Smooth muscle cell (in vitro differentiated cells): ENCODE results near the gene PTER. TPM values are rescaled to one million over a fixed set of nuclear protein-coding genes. Genes with fewer than 3 reads are reported as not detected.
A peak's percentile ranks its signal among the peaks of the same experiment; 100 is the strongest.

ENCODE experiments used
- DNase-seq: peaks from one replicate; lab custom pipeline; 2025; ENCODE audit not compliant: unreplicated experiment; lab: John Stamatoyannopoulos, UW
- H2AFZ ChIP-seq: fragments of 200-600 bp; sonication (generic); 2 replicates; pipeline ENCODE4 v1.6.0; 2016; ENCODE audit warnings: antibody characterized with exemption, low read depth, mild to moderate bottlenecking
- H3F3A ChIP-seq: fragments of 200-600 bp; sonication (generic); 2 replicates; pipeline ENCODE4 v1.6.0; 2017; ENCODE audit warnings: antibody characterized with exemption, low read depth
- H3K27ac ChIP-seq: fragments of 200-600 bp; sonication (generic); 2 replicates; pipeline ENCODE4 v1.5.1; 2016; ENCODE audit warnings: low read depth, mild to moderate bottlenecking
- H3K27me3 ChIP-seq: fragments of 200-600 bp; sonication (generic); 2 replicates; pipeline ENCODE4 v1.6.1; 2016; ENCODE audit warnings: low read depth, mild to moderate bottlenecking
- H3K36me3 ChIP-seq: fragments of 200-600 bp; sonication (generic); 2 replicates; pipeline ENCODE4 v1.5.1; 2016; ENCODE audit warnings: low read depth
- H3K4me1 ChIP-seq: fragments of 200-600 bp; sonication (generic); 2 replicates; pipeline ENCODE4 v1.5.1; 2016; ENCODE audit warnings: low read depth
- H3K4me2 ChIP-seq: fragments of 200-600 bp; sonication (generic); 2 replicates; pipeline ENCODE4 v1.6.0; 2016; ENCODE audit warnings: mild to moderate bottlenecking
- H3K4me3 ChIP-seq: fragments of 200-600 bp; sonication (generic); 2 replicates; pipeline ENCODE4 v1.5.1; 2016; ENCODE audit warnings: mild to moderate bottlenecking
- H3K79me2 ChIP-seq: fragments of 200-600 bp; sonication (generic); 2 replicates; pipeline ENCODE4 v1.6.0; 2016; ENCODE audit warnings: low read depth, mild to moderate bottlenecking
- H3K9ac ChIP-seq: fragments of 200-600 bp; sonication (generic); 2 replicates; pipeline ENCODE4 v1.6.0; 2016; ENCODE audit warnings: low read depth
- H3K9me3 ChIP-seq: fragments of 200-600 bp; sonication (generic); replicated peaks from 2 replicates; pipeline ENCODE4 v1.5.1; 2016; ENCODE audit warnings: low read depth
- H4K20me1 ChIP-seq: fragments of 200-600 bp; sonication (generic); 2 replicates; pipeline ENCODE4 v1.6.0; 2016; ENCODE audit warnings: low read depth
- CTCF ChIP-seq: fragments of 200-600 bp; sonication (generic); IDR thresholded peaks from 2 replicates; pipeline ENCODE4 v1.5.1; 2017; ENCODE audit warnings: borderline replicate concordance, mild to moderate bottlenecking, antibody characterized with exemption; ENCODE audit not compliant: insufficient read depth, poor library complexity, severe bottlenecking
- WGBS: methylation state at CpG from one replicate; pipeline ENCODE4 v1.1.7; 2016; ENCODE audit warnings: low lambda C conversion rate; 5-methylcytosine and 5-hydroxymethylcytosine counted together
- polyA plus RNA-seq: library from polyadenylated mRNA; unstranded; fragments of >200 nt; fragmentation: Nextera tagmentation; extraction: Ambion mirVana; gene quantifications from 2 replicates; pipeline ENCODE4 v1.2.1, GENCODE V29; 2016
- total RNA-seq: library from RNA; depleted of rRNA; stranded (reverse); fragments of >200 nt; gene quantifications from 2 replicates; pipeline ENCODE4 v1.2.3, GENCODE V29; 2014

The PTER gene
- total and polyA plus RNA-seq, 2 experiments from 2014 or later = 8.9 to 15.3 TPM

DNA sequence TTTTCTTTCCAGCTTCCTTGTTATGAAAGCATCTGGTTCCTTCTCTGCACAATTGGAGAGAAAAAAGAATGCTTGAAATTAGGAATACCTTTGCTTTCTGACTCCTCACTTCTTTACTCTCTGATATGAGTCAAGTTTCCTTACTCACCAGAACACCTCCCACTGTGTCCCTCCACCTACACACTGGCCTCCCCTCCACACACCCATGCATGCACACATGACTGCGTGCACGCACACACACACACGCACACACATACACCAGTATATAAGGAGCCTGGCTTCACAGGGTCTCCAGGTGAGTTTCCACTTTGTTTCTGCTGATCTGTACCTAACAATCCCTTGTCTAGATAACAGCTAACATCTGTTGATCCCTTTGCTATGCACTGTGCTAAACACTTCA, 11.4 kb upstream of the PTER start:
- no peak for DNase-seq
- 94% methylated on average over 3 of the region's 3 CpGs for WGBS
- no peak for TF ChIP-seq CTCF
- no peaks in the 10 kb centered on the region for H3K79me2 ChIP-seq
- no peaks in the 10 kb centered on the region for H3K4me1 ChIP-seq
- H3K9ac ChIP-seq = no peak overlapping the region
- peak overlapping the region; percentile 23 for H2AFZ ChIP-seq
- H3F3A ChIP-seq = no peaks in the 10 kb centered on the region
- H3K27ac ChIP-seq = peak overlapping the region; percentile 26
- H4K20me1 ChIP-seq = no peaks in the 10 kb centered on the region
- no peak overlapping the region for H3K4me3 ChIP-seq
- no peaks in the 10 kb centered on the region for H3K9me3 ChIP-seq
- H3K4me2 ChIP-seq = no peak overlapping the region
- no peaks in the 10 kb centered on the region for H3K27me3 ChIP-seq
- H3K36me3 ChIP-seq = no peaks in the 10 kb centered on the region

- no peaks in the 10 kb centered on the region for H4K20me1 ChIP-seq
- H3K27me3 ChIP-seq = peaks cover 4% of the 10 kb centered on the region
- H3K79me2 ChIP-seq = no peaks in the 10 kb centered on the region
- no peak overlapping the region for H2AFZ ChIP-seq
- H3K4me2 ChIP-seq = no peak overlapping the region
- WGBS = 92% methylated on average over 6 of the region's 6 CpGs
- no peak overlapping the region for H3K9ac ChIP-seq
- no peak overlapping the region for H3K4me3 ChIP-seq
- no peaks in the 10 kb centered on the region for H3K9me3 ChIP-seq
- H3K27ac ChIP-seq = no peak overlapping the region
- H3K4me1 ChIP-seq = no peaks in the 10 kb centered on the region
- H3K36me3 ChIP-seq = no peaks in the 10 kb centered on the region
- no peak for DNase-seq
- no peak for TF ChIP-seq CTCF
- no peaks in the 10 kb centered on the region for H3F3A ChIP-seq
Measured at GRCh38 chr10:16429539-16429938, 7.3 kb upstream of the PTER start.

DNA sequence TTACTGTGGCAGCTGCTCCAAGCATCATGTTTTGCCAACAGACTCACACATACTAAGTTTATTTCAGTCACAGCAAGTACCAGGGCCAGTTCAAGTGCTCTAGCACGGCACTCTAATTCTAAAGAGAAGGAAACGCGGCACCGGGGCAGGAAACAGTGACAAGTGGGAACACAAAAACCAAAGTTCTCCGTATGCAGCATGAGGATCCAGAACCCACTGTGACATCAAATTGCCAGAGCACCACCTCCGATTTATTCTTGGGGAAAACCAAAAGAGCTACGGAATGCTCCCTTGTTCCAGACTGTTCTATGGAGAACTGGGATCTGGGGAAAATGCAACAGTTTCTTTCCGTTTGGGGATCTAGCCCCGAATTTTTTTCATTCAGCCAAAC, 448 bp upstream of the PTER start:
- H3K9me3 ChIP-seq = no peaks in the 10 kb centered on the region
- peaks cover 4% of the 10 kb centered on the region for H3K27me3 ChIP-seq
- H3K4me1 ChIP-seq = peaks cover 14% of the 10 kb centered on the region
- no peaks in the 10 kb centered on the region for H4K20me1 ChIP-seq
- peak overlapping the region; percentile 57 for H3K4me3 ChIP-seq
- no peak overlapping the region for H3K9ac ChIP-seq
- H3K27ac ChIP-seq = peak overlapping the region; percentile 58
- peak overlapping the region; percentile 68 for H2AFZ ChIP-seq
- WGBS = 3% methylated on average over 9 of the region's 9 CpGs
- no peak for DNase-seq
- peaks cover 13% of the 10 kb centered on the region for H3F3A ChIP-seq
- no peak for TF ChIP-seq CTCF
- H3K79me2 ChIP-seq = no peaks in the 10 kb centered on the region
- peak overlapping the region; percentile 82 for H3K4me2 ChIP-seq
- no peaks in the 10 kb centered on the region for H3K36me3 ChIP-seq

- H3K4me3 ChIP-seq = peak overlapping the region; percentile 57
- no peaks in the 10 kb centered on the region for H4K20me1 ChIP-seq
- whole genome bisulfite sequencing = 90% methylated on average over 5 of the region's 5 CpGs
- H3K36me3 ChIP-seq = no peaks in the 10 kb centered on the region
- peaks cover 13% of the 10 kb centered on the region for H3F3A ChIP-seq
- TF ChIP-seq CTCF = no peak
- H2AFZ ChIP-seq = peak overlapping the region; percentile 68
- H3K4me1 ChIP-seq = peaks cover 14% of the 10 kb centered on the region
- peak overlapping the region; percentile 82 for H3K4me2 ChIP-seq
- no peaks in the 10 kb centered on the region for H3K79me2 ChIP-seq
- no peaks in the 10 kb centered on the region for H3K9me3 ChIP-seq
- H3K9ac ChIP-seq = peak overlapping the region; percentile 73
- no peak for DNase-seq
- no peaks in the 10 kb centered on the region for H3K27me3 ChIP-seq
- peak overlapping the region; percentile 58 for H3K27ac ChIP-seq
Measured at GRCh38 chr10:16437540-16437894, 707 bp downstream of the PTER start.
